ENCODE results near the gene COL4A1. TPM values are rescaled to one million over a fixed set of nuclear protein-coding genes. Genes with fewer than 3 reads are reported as not detected.

COL4A1 gene
- polyA plus RNA-seq, 1 of the 3 experiments (the other 2 are of a cell fraction) = 30.3 TPM

- H3F3A ChIP-seq (replicated peaks; ENCODE audit: insufficient read depth) = peaks cover 8% of the 10 kb centered on the region
- POLR2A ChIA-PET = no interaction called here
- no peak overlapping the region for H3K4me3 ChIP-seq (ENCODE audit: low read depth in 2 of 2, low read length in 1 of 2)
- no peak overlapping the region for H3K9ac ChIP-seq
- no peak overlapping the region for H3K4me2 ChIP-seq
- H3K9me3 ChIP-seq = no peaks in the 10 kb centered on the region
- CTCF ChIA-PET = interaction anchor here (1.0 kb wide), 1 partner anchor 8 kb away, joined by 4 read pairs; no protein-coding TSS in a partner anchor
- TF ChIP-seq POLR2AphosphoS5 (IDR thresholded peaks at IDR 0.05; ENCODE audit: low read depth, low read length) (no peak), RCOR1 (IDR thresholded peaks at IDR 0.05; ENCODE audit: low read length) (no peak), JUND (IDR thresholded peaks at IDR 0.05) (no peak), REST (IDR thresholded peaks at IDR 0.05; ENCODE audit: low read depth, low read length) (no peak), FOXJ3 (CRISPR knock-in tag; IDR thresholded peaks at IDR 0.05) (no peak), EZH2phosphoT487 (IDR thresholded peaks at IDR 0.05; ENCODE audit: borderline replicate concordance, low read depth) (no peak), SIN3A (IDR thresholded peaks at IDR 0.05; ENCODE audit: borderline replicate concordance, low read depth, low read length) (no peak), GABPA (IDR thresholded peaks at IDR 0.05; ENCODE audit: low read depth) (no peak)
- no peak overlapping the region; a peak in 1 of 4 replicates for H3K27ac ChIP-seq (ENCODE audit: low read depth in 2 of 2, low read length in 1 of 2)
- WGBS (ENCODE audit: low lambda C conversion rate) = 91% methylated on average over 26 of the region's 33 CpGs
- peaks cover 99% of the 10 kb centered on the region for H3K79me2 ChIP-seq (ENCODE audit: insufficient read depth)
- peaks cover 31% of the 10 kb centered on the region; the same call in 1 of the 2 replicates for H4K20me1 ChIP-seq (ENCODE audit: insufficient read depth)
- no peak for DNase-seq
- no peaks in the 10 kb centered on the region for H3K27me3 ChIP-seq (ENCODE audit: insufficient read depth)
- H2AFZ ChIP-seq (ENCODE audit: low read depth) = no peak overlapping the region
- H3K9me2 ChIP-seq = no peaks in the 10 kb centered on the region
- peaks cover 3 to 16% of the 10 kb centered on the region in 2 experiments for H3K36me3 ChIP-seq (replicated peaks in 1 of 2; ENCODE audit: control insufficient read depth in 1 of 2, insufficient read depth in 2 of 2, low read length in 1 of 2)
- peaks cover 15 to 18% of the 10 kb centered on the region in 2 experiments; a peak in 3 of 4 replicates for H3K4me1 ChIP-seq (ENCODE audit: control insufficient read depth in 1 of 2, insufficient read depth in 2 of 2, low read depth in 1 of 2, low read length in 1 of 2)
These were observed 8.3 kb downstream of the COL4A1 start for GRCh38 chr13:110298505-110299282.

GRCh38 chr13:110297766-110298504 lies 9.0 kb downstream of the COL4A1 start:
- H3K36me3 ChIP-seq (replicated peaks in 1 of 2; ENCODE audit: control insufficient read depth in 1 of 2, insufficient read depth in 2 of 2, low read length in 1 of 2) = peaks cover 3 to 16% of the 10 kb centered on the region in 2 experiments
- CTCF ChIA-PET = interaction anchor here (0.8 to 1.5 kb wide), 2 partner anchors 114 to 157 kb away, joined by 3 read pairs; no protein-coding TSS in a partner anchor
- H3K9me3 ChIP-seq = no peaks in the 10 kb centered on the region
- H3K27me3 ChIP-seq (ENCODE audit: insufficient read depth) = no peaks in the 10 kb centered on the region
- H3K4me3 ChIP-seq (ENCODE audit: low read depth in 2 of 2, low read length in 1 of 2) = no peak overlapping the region
- H2AFZ ChIP-seq (ENCODE audit: low read depth) = no peak overlapping the region
- H3K27ac ChIP-seq (ENCODE audit: low read depth in 2 of 2, low read length in 1 of 2) = no peak overlapping the region
- H3K4me1 ChIP-seq (ENCODE audit: control insufficient read depth in 1 of 2, insufficient read depth in 2 of 2, low read depth in 1 of 2, low read length in 1 of 2) = peaks cover 12 to 18% of the 10 kb centered on the region in 2 experiments; a peak in 2 of 4 replicates
- peaks cover 29% of the 10 kb centered on the region; the same call in 1 of the 2 replicates for H4K20me1 ChIP-seq (ENCODE audit: insufficient read depth)
- 94% methylated on average over 12 of the region's 12 CpGs for whole genome bisulfite sequencing (ENCODE audit: low lambda C conversion rate)
- no peak overlapping the region for H3K4me2 ChIP-seq
- peaks cover 99% of the 10 kb centered on the region for H3K79me2 ChIP-seq (ENCODE audit: insufficient read depth)
- H3F3A ChIP-seq (replicated peaks; ENCODE audit: insufficient read depth) = peaks cover 8% of the 10 kb centered on the region
- POLR2A ChIA-PET = no interaction called here
- H3K9me2 ChIP-seq = no peaks in the 10 kb centered on the region
- no peak overlapping the region for H3K9ac ChIP-seq
- DNase-seq = no peak
- TF ChIP-seq RCOR1 (IDR thresholded peaks at IDR 0.05; ENCODE audit: low read length) (no peak), TEAD4 (IDR thresholded peaks at IDR 0.05; ENCODE audit: borderline replicate concordance, insufficient read depth) (no peak), RFX5 (IDR thresholded peaks at IDR 0.05; ENCODE audit: low read length) (no peak), RAD21 (IDR thresholded peaks at IDR 0.05; ENCODE audit: low read length) (no peak), JUND (IDR thresholded peaks at IDR 0.05) (no peak), USF1 (IDR thresholded peaks at IDR 0.05; ENCODE audit: borderline replicate concordance, low read depth) (no peak), EZH2phosphoT487 (IDR thresholded peaks at IDR 0.05; ENCODE audit: borderline replicate concordance, low read depth) (no peak), YY1 (IDR thresholded peaks at IDR 0.05; ENCODE audit: low read depth) (no peak), IRF3 (IDR thresholded peaks at IDR 0.05; ENCODE audit: low read depth, low read length) (no peak), RXRA (IDR thresholded peaks at IDR 0.05; ENCODE audit: borderline replicate concordance, low read depth) (no peak), FOXJ3 (CRISPR knock-in tag; IDR thresholded peaks at IDR 0.05) (no peak)
- TF ChIP-seq, protein P1, sequence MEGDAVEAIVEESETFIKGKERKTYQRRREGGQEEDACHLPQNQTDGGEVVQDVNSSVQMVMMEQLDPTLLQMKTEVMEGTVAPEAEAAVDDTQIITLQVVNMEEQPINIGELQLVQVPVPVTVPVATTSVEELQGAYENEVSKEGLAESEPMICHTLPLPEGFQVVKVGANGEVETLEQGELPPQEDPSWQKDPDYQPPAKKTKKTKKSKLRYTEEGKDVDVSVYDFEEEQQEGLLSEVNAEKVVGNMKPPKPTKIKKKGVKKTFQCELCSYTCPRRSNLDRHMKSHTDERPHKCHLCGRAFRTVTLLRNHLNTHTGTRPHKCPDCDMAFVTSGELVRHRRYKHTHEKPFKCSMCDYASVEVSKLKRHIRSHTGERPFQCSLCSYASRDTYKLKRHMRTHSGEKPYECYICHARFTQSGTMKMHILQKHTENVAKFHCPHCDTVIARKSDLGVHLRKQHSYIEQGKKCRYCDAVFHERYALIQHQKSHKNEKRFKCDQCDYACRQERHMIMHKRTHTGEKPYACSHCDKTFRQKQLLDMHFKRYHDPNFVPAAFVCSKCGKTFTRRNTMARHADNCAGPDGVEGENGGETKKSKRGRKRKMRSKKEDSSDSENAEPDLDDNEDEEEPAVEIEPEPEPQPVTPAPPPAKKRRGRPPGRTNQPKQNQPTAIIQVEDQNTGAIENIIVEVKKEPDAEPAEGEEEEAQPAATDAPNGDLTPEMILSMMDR (IDR thresholded peaks at IDR 0.05) = no peak
